Kidney epithelial cell (primary cell): Measurements from ENCODE around the gene FLOT1. TPM values are rescaled to one million over a fixed set of nuclear protein-coding genes. Genes with fewer than 3 reads are reported as not detected.

Experiments used
- DNase-seq: peaks from one replicate; pipeline ENCODE4 v3.0.0-alpha.2; 2010; ENCODE audit warnings: low read depth
- H3K27me3 ChIP-seq: 2 replicates; pipeline ENCODE4 v1.6.0; 2011; ENCODE audit warnings: low read length; ENCODE audit not compliant: control insufficient read depth, insufficient read depth
- H3K36me3 ChIP-seq: 2 replicates; pipeline ENCODE4 v1.5.1; 2011; ENCODE audit warnings: low read length; ENCODE audit not compliant: control insufficient read depth, insufficient read depth
- H3K4me3 ChIP-seq: 2 replicates; pipeline ENCODE4 v1.5.1; 2011; ENCODE audit warnings: low read depth, mild to moderate bottlenecking, control low read depth, low read length
- CTCF ChIP-seq: IDR thresholded peaks from 2 replicates; pipeline ENCODE4 v1.5.1; 2011; ENCODE audit warnings: mild to moderate bottlenecking, moderate library complexity, low read length, control low read depth, inconsistent platforms; ENCODE audit not compliant: insufficient read depth, poor library complexity, severe bottlenecking
- total RNA-seq: library from RNA; depleted of rRNA; stranded (reverse); fragments of >200 nt; gene quantifications from 2 replicates; pipeline ENCODE4 v1.2.3, GENCODE V29; 2015

Gene FLOT1
- total RNA-seq, 1 donor from 2014 or later = 142 TPM

GRCh38 chr6:30687659-30688431, 54.6 kb downstream of the FLOT1 start:
- Histone ChIP-seq H3K27me3 (no peaks in the 10 kb centered on the region), H3K36me3 (peaks cover 1% of the 10 kb centered on the region), H3K4me3 (peak overlapping the region; percentile 85)
- peak; percentile 23 for TF ChIP-seq CTCF
- no peak for DNase-seq

GRCh38 chr6:30686908-30687658, 55.4 kb downstream of the FLOT1 start:
- peak; percentile 86 for DNase-seq
- H3K36me3 ChIP-seq = peaks cover 1% of the 10 kb centered on the region
- no peaks in the 10 kb centered on the region for H3K27me3 ChIP-seq
- TF ChIP-seq CTCF = no peak
- H3K4me3 ChIP-seq = peak overlapping the region; percentile 85

- DNase-seq = no peak
- H3K36me3 ChIP-seq = peaks cover 1% of the 10 kb centered on the region
- H3K27me3 ChIP-seq = no peaks in the 10 kb centered on the region
- no peak for TF ChIP-seq CTCF
- H3K4me3 ChIP-seq = peak within 1 kb of the TSS; percentile 85
These were observed 56.2 kb downstream of the FLOT1 start, which contains the start of gene PPP1R18 for GRCh38 chr6:30686009-30686907. Gene PPP1R18 (minus strand): TSS chr6:30686645. CDS start chr6:30686018, 627 bp downstream.

GRCh38 chr6:30685157-30686008, 57.1 kb downstream of the FLOT1 start:
- no peak for DNase-seq
- Histone ChIP-seq H3K36me3 (peaks cover 1% of the 10 kb centered on the region), H3K4me3 (peak overlapping the region; percentile 85), H3K27me3 (no peaks in the 10 kb centered on the region)
- no peak for TF ChIP-seq CTCF
